H1 (cell line): ENCODE results near the gene STAMBP. TPM values are rescaled to one million over a fixed set of nuclear protein-coding genes. Genes with fewer than 3 reads are reported as not detected.
A peak's percentile ranks its signal among the peaks of the same experiment; 100 is the strongest.

ENCODE experiments used
- CTCF ChIA-PET: fragments of 300-600 bp; sonication (Branson Sonifier 250); formaldehyde crosslinking; loops from one replicate; lab custom pipeline; 2021; ENCODE audit not compliant: partially characterized antibody; lab: Charles Lee
- POLR2A ChIA-PET: fragments of 300-600 bp; sonication (Branson Sonifier 250); formaldehyde crosslinking; loops from one replicate; lab custom pipeline; 2021; ENCODE audit warnings: inconsistent platforms; ENCODE audit not compliant: partially characterized antibody; lab: Charles Lee
- DNase-seq, 2 experiments: peaks; one replicate each; pipeline versions ENCODE4 v3.0.0 to v3.0.0-alpha.2; 2010 to 2022; ENCODE audit warnings: low spot score in 2 of 2, low read depth in 1 of 2, mixed read lengths in 1 of 2
- FAIRE-seq: peaks from 2 replicates; lab custom pipeline; 2011; peaks lifted over from hg19 to GRCh38; lab: Jason Lieb, UNC
- H2AFZ ChIP-seq: 2 replicates; pipeline ENCODE4 v1.8.1; 2012; ENCODE audit warnings: low read length, inconsistent platforms
- H2AK5ac ChIP-seq: 2 replicates; pipeline ENCODE4 v1.6.1; 2013; ENCODE audit warnings: low read depth, low read length
- H2BK120ac ChIP-seq: replicated peaks from 2 replicates; pipeline ENCODE3; 2013; ENCODE audit warnings: low read depth, low read length, inconsistent platforms
- H2BK12ac ChIP-seq: 2 replicates; pipeline ENCODE4 v1.6.1; 2013; ENCODE audit warnings: low read depth, low read length
- H2BK15ac ChIP-seq: 2 replicates; pipeline ENCODE4 v1.6.1; 2013; ENCODE audit warnings: low read length
- H2BK20ac ChIP-seq: 2 replicates; pipeline ENCODE4 v1.6.1; 2013; ENCODE audit warnings: low read length
- H2BK5ac ChIP-seq: 2 replicates; pipeline ENCODE4 v1.6.1; 2013; ENCODE audit warnings: low read depth, low read length
- H3K14ac ChIP-seq: 2 replicates; pipeline ENCODE4 v1.6.1; 2013; ENCODE audit warnings: inconsistent platforms; ENCODE audit not compliant: insufficient read length
- H3K18ac ChIP-seq: 2 replicates; pipeline ENCODE4 v1.6.1; 2013; ENCODE audit warnings: low read length; ENCODE audit errors: extremely low read depth
- H3K23ac ChIP-seq: 2 replicates; pipeline ENCODE4 v1.6.1; 2013; ENCODE audit warnings: inconsistent platforms; ENCODE audit not compliant: insufficient read length
- H3K23me2 ChIP-seq: 2 replicates; pipeline ENCODE4 v1.6.1; 2013; ENCODE audit warnings: low read depth, low read length
- H3K27ac ChIP-seq: 2 replicates; pipeline ENCODE4 v1.6.1; 2011; ENCODE audit warnings: low read depth, low read length, inconsistent platforms
- H3K27me3 ChIP-seq, 4 experiments: replicated peaks in 1 of 4; 1 replicate in 1 of 4; 2 replicates in 3 of 4; pipeline versions ENCODE4 v1.6.1 to v1.8.1; 2011 to 2013; ENCODE audit warnings: low read length in 3 of 4, mild to moderate bottlenecking in 3 of 4, inconsistent platforms in 2 of 4, mixed read lengths in 2 of 4, moderate library complexity in 1 of 4; ENCODE audit not compliant: control insufficient read depth in 3 of 4, insufficient read depth in 3 of 4; ENCODE audit errors: extremely low read depth in 1 of 4
- H3K36me3 ChIP-seq, 4 experiments: 2 replicates each; pipeline versions ENCODE4 v1.6.1 to v1.8.1; 2011 to 2013; ENCODE audit warnings: mild to moderate bottlenecking in 4 of 4, low read length in 3 of 4, moderate library complexity in 2 of 4, control low read depth in 1 of 4, inconsistent platforms in 1 of 4; ENCODE audit not compliant: insufficient read depth in 4 of 4, control insufficient read depth in 2 of 4
- H3K4ac ChIP-seq: replicated peaks from 2 replicates; pipeline ENCODE3; 2013; ENCODE audit warnings: low read length, low read depth, mixed read lengths, inconsistent platforms; ENCODE audit not compliant: insufficient read length
- H3K4me1 ChIP-seq, 4 experiments: replicated peaks in 1 of 4; 1 replicate in 1 of 4; 2 replicates in 3 of 4; pipeline versions ENCODE4 v1.6.1 to v1.8.1; 2011 to 2013; ENCODE audit warnings: low read length in 3 of 4, inconsistent platforms in 2 of 4, mixed read lengths in 1 of 4; ENCODE audit not compliant: insufficient read depth in 4 of 4, control insufficient read depth in 3 of 4
- H3K4me2 ChIP-seq, 2 experiments: 2 replicates each; pipeline versions ENCODE4 v1.6.1 to v1.8.1; 2011 to 2013; ENCODE audit warnings: low read depth in 2 of 2, low read length in 2 of 2, control low read depth in 1 of 2, inconsistent platforms in 1 of 2, mild to moderate bottlenecking in 1 of 2; ENCODE audit not compliant: insufficient read depth in 1 of 2
- H3K4me3 ChIP-seq, 4 experiments: fragments of 200-600, 300-600 bp in 1 of 4; sonication (generic), shearing (Covaris generic), sonication (Bioruptor Twin) in 1 of 4; 2 replicates each; pipeline versions ENCODE4 v1.5.1 to v1.8.1; 2011 to 2016; ENCODE audit warnings: low read length in 4 of 4, low read depth in 3 of 4, control low read depth in 2 of 4, inconsistent platforms in 2 of 4, mild to moderate bottlenecking in 2 of 4, mixed read lengths in 1 of 4, moderate library complexity in 1 of 4; ENCODE audit not compliant: insufficient read depth in 2 of 4; ENCODE audit errors: extremely low read depth in 1 of 4
- H3K56ac ChIP-seq: replicated peaks from 2 replicates; pipeline ENCODE3; 2013; ENCODE audit warnings: low read depth, mild to moderate bottlenecking, mixed read lengths, low read length, inconsistent platforms; ENCODE audit not compliant: insufficient read length
- H3K79me1 ChIP-seq: 2 replicates; pipeline ENCODE4 v1.6.1; 2013; ENCODE audit warnings: low read depth, low read length, control low read depth
- H3K79me2 ChIP-seq, 2 experiments: 2 replicates each; pipeline versions ENCODE4 v1.6.1 to v1.8.1; 2012 to 2013; ENCODE audit warnings: low read length in 2 of 2, mild to moderate bottlenecking in 2 of 2, inconsistent platforms in 1 of 2; ENCODE audit not compliant: insufficient read depth in 2 of 2, control insufficient read depth in 1 of 2
- H3K9ac ChIP-seq, 4 experiments: replicated peaks in 1 of 4; 1 replicate in 1 of 4; 2 replicates in 3 of 4; pipeline versions ENCODE4 v1.6.1 to v1.8.1; 2011 to 2013; ENCODE audit warnings: low read depth in 3 of 4, low read length in 3 of 4, control low read depth in 2 of 4, mild to moderate bottlenecking in 2 of 4, moderate library complexity in 2 of 4, inconsistent platforms in 1 of 4; ENCODE audit errors: extremely low read depth in 1 of 4
- H3K9me3 ChIP-seq, 2 experiments: 2 replicates each; pipeline versions ENCODE4 v1.6.1 to v1.8.1; 2012 to 2013; ENCODE audit warnings: mild to moderate bottlenecking in 2 of 2, moderate library complexity in 2 of 2, control low read depth in 1 of 2, inconsistent platforms in 1 of 2, low read depth in 1 of 2, low read length in 1 of 2, mixed read lengths in 1 of 2; ENCODE audit not compliant: insufficient read depth in 2 of 2
- H4K20me1 ChIP-seq, 2 experiments: replicated peaks in 1 of 2; 2 replicates each; pipeline versions ENCODE3 to v1.8.1; 2011 to 2013; ENCODE audit warnings: inconsistent platforms in 2 of 2, low read length in 2 of 2, mild to moderate bottlenecking in 1 of 2; ENCODE audit not compliant: insufficient read depth in 2 of 2, control insufficient read depth in 1 of 2
- H4K5ac ChIP-seq: 2 replicates; pipeline ENCODE4 v1.6.1; 2013; ENCODE audit warnings: low read length, low read depth, mixed read lengths, inconsistent platforms; ENCODE audit not compliant: insufficient read length
- H4K8ac ChIP-seq: 2 replicates; pipeline ENCODE4 v1.8.0; 2013; ENCODE audit warnings: mild to moderate bottlenecking, moderate library complexity, low read length, inconsistent platforms; ENCODE audit not compliant: insufficient read depth; ENCODE audit errors: extremely low read depth
- H4K91ac ChIP-seq: replicated peaks from 2 replicates; pipeline ENCODE3; 2013; ENCODE audit warnings: low read length, mixed read lengths, inconsistent platforms; ENCODE audit not compliant: insufficient read length
- E2F6 ChIP-seq: IDR thresholded peaks from 2 replicates; pipeline ENCODE4 v1.6.1; 2012; ENCODE audit warnings: inconsistent platforms
- FOSL1 ChIP-seq: IDR thresholded peaks from 2 replicates; pipeline ENCODE4 v1.6.1; 2011; ENCODE audit warnings: mild to moderate bottlenecking, low read depth, low read length, moderate library complexity; ENCODE audit not compliant: insufficient read depth
- SAP30 ChIP-seq: fragments of 300-600 bp; sonication (generic); IDR thresholded peaks from 2 replicates; pipeline ENCODE4 v1.7.1; 2012; ENCODE audit warnings: low read length, moderate library complexity, mild to moderate bottlenecking, inconsistent platforms; ENCODE audit not compliant: insufficient read depth, insufficient replicate concordance
- TAF1 ChIP-seq: IDR thresholded peaks from 2 replicates; pipeline ENCODE4 v1.6.1; 2011; ENCODE audit warnings: mild to moderate bottlenecking, low read depth, low read length
- WGBS, 2 experiments: shearing (Covaris generic) in 1 of 2; methylation state at CpG; one replicate each; pipeline versions ENCODE4 v1.1.6 to v1.1.7; 2013 to 2015; ENCODE audit warnings: low lambda C conversion rate in 2 of 2, mixed read lengths in 2 of 2, inconsistent platforms in 1 of 2, low coverage in 1 of 2, missing lambda C conversion rate in 1 of 2; ENCODE audit not compliant: insufficient replicate concordance in 2 of 2, insufficient coverage in 1 of 2, insufficient read length in 1 of 2; ENCODE audit errors: extremely low coverage in 1 of 2, missing lambda C conversion rate in 1 of 2; 5-methylcytosine and 5-hydroxymethylcytosine counted together
- polyA plus RNA-seq, 7 experiments: library from polyadenylated mRNA; depleted of rRNA in 3 of 7; stranded (reverse) in 5 of 7; unstranded in 2 of 7; fragments of >200 nt in 5 of 7; fragments of 200-250 nt in 2 of 7; gene quantifications; 1 replicate in 5 of 7; 2 replicates in 1 of 7; 4 replicates in 1 of 7; pipeline versions ENCODE4 v1.2.1 to v1.2.3, GENCODE V29; 2011 to 2013; ENCODE audit warnings: missing spikeins in 2 of 7, mixed read lengths in 2 of 7
- total RNA-seq: library from RNA; stranded (reverse); fragmentation: NEBNext Ultra II Directional; extraction: Animal tissue kit (Norgen Biotek cat#: 25700); gene quantifications from 2 replicates; pipeline ENCODE4 v1.2.1, GENCODE V29; 2021
- TF ChIP-seq, protein P1 (sequence below), 3 experiments: IDR thresholded peaks; 1 replicate in 2 of 3; 2 replicates in 1 of 3; pipeline versions ENCODE4 v1.5.1 to v1.6.1; 2011; ENCODE audit warnings: low read length in 3 of 3, mild to moderate bottlenecking in 3 of 3, inconsistent platforms in 2 of 3, low read depth in 1 of 3, moderate library complexity in 1 of 3; ENCODE audit not compliant: insufficient read depth in 1 of 3; ENCODE audit errors: control extremely low read depth in 1 of 3

STAMBP gene
- total and polyA plus RNA-seq, 2 of the 8 experiments (the other 6 are each of a cell fraction or from before 2014, with no cell fraction given): 35.8 to 49.7 TPM

- no peaks in the 10 kb centered on the region for H3K9me3 ChIP-seq
- H3K4me1 ChIP-seq: peaks cover 3 to 8% (median 5%) of the 10 kb centered on the region in 4 experiments; a peak in 6 of 7 replicates
- H3K18ac ChIP-seq: no peak overlapping the region
- H3K4ac ChIP-seq: no peak overlapping the region
- POLR2A ChIA-PET: interaction anchor here (0.9 to 1.5 kb wide), 8 partner anchors 9 to 278 kb away, joined by 3 to 8 read pairs (median 3); partner anchors contain the start of gene MTHFD2
- peak overlapping the region; percentile 52; the same call in 1 of the 2 replicates for H4K8ac ChIP-seq
- H3K9ac ChIP-seq: no peak overlapping the region
- no peak overlapping the region for H3K23ac ChIP-seq
- no peaks in the 10 kb centered on the region for H3K27me3 ChIP-seq
- CTCF ChIA-PET: interaction anchor here (0.6 to 4.0 kb wide), 25 partner anchors 8 to 234 kb away, joined by 3 to 24 read pairs (median 4); partner anchors contain the start of gene STAMBP
- no peak overlapping the region for H3K27ac ChIP-seq
- no peak overlapping the region for H2AK5ac ChIP-seq
- no peaks in the 10 kb centered on the region for H3K36me3 ChIP-seq
- no peak overlapping the region for H4K91ac ChIP-seq
- H2AFZ ChIP-seq: peak overlapping the region; percentile 85
- H4K5ac ChIP-seq: no peak overlapping the region
- no peaks in the 10 kb centered on the region for H3K79me1 ChIP-seq
- H3K4me2 ChIP-seq: peak overlapping the region; percentile 29 to 32; a peak in 2 of 4 replicates
- H2BK5ac ChIP-seq: no peak overlapping the region
- DNase-seq: peak; percentile 38 to 87
- no peaks in the 10 kb centered on the region for H4K20me1 ChIP-seq
- H2BK12ac ChIP-seq: peak overlapping the region; percentile 68; the same call in 1 of the 2 replicates
- no peak overlapping the region for H2BK20ac ChIP-seq
- H3K56ac ChIP-seq: no peak overlapping the region
- FAIRE-seq: no peak
- peak overlapping the region in 1 of 4 experiments; percentile 23; a peak in 1 of 8 replicates for H3K4me3 ChIP-seq
- no peaks in the 10 kb centered on the region for H3K79me2 ChIP-seq
- 54% methylated on average over 11 of the region's 12 CpGs; no CpG with 5 or more reads in 1 of the 2 experiments for WGBS, 2 experiments
- no peaks in the 10 kb centered on the region for H3K23me2 ChIP-seq
- H2BK15ac ChIP-seq: peak overlapping the region; percentile 46; the same call in 1 of the 2 replicates
- H3K14ac ChIP-seq: no peak overlapping the region
- H2BK120ac ChIP-seq: no peak overlapping the region
- TF ChIP-seq TAF1 (peak; percentile 66; the same call in 1 of the 2 replicates), E2F6 (peak; percentile 30; the same call in 1 of the 2 replicates), FOSL1 (no peak), SAP30 (no peak)
- TF ChIP-seq, protein P1, sequence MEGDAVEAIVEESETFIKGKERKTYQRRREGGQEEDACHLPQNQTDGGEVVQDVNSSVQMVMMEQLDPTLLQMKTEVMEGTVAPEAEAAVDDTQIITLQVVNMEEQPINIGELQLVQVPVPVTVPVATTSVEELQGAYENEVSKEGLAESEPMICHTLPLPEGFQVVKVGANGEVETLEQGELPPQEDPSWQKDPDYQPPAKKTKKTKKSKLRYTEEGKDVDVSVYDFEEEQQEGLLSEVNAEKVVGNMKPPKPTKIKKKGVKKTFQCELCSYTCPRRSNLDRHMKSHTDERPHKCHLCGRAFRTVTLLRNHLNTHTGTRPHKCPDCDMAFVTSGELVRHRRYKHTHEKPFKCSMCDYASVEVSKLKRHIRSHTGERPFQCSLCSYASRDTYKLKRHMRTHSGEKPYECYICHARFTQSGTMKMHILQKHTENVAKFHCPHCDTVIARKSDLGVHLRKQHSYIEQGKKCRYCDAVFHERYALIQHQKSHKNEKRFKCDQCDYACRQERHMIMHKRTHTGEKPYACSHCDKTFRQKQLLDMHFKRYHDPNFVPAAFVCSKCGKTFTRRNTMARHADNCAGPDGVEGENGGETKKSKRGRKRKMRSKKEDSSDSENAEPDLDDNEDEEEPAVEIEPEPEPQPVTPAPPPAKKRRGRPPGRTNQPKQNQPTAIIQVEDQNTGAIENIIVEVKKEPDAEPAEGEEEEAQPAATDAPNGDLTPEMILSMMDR (IDR thresholded peaks at IDR 0.05; ENCODE audit: control extremely low read depth in 1 of 3, insufficient read depth in 1 of 3, low read depth in 1 of 3, low read length in 3 of 3): peak; percentile 61 to 72 (median 68)
Measured at GRCh38 chr2:73920577-73921545, 92.1 kb downstream of the STAMBP start.
